Measurements from ENCODE around the gene TMEM213.

The TMEM213 gene

GRCh38 chr7:138838166-138838565 is 40.4 kb downstream of the TMEM213 start:
- Histone ChIP-seq H3K9me3 (replicated peaks; ENCODE audit: insufficient read depth, low read length) (no peaks in the 10 kb centered on the region), H3K9me2 (replicated peaks; ENCODE audit: insufficient read depth, low read length) (no peaks in the 10 kb centered on the region), H3F3A (ENCODE audit: insufficient read depth, low read length) (no peaks in the 10 kb centered on the region), H3K9ac (ENCODE audit: low read length) (no peak overlapping the region), H3K4me1 (ENCODE audit: low read length) (no peaks in the 10 kb centered on the region), H3K4me2 (ENCODE audit: low read depth, low read length) (no peak overlapping the region), H3K36me3 (replicated peaks; ENCODE audit: insufficient read depth, low read length) (no peaks in the 10 kb centered on the region), H3K79me2 (ENCODE audit: low read length) (no peaks in the 10 kb centered on the region), H2AFZ (ENCODE audit: low read length) (no peak overlapping the region), H4K20me1 (ENCODE audit: insufficient read depth, low read length) (no peaks in the 10 kb centered on the region), H3K27ac (ENCODE audit: low read length) (no peak overlapping the region), H3K4me3 (ENCODE audit: low read length) (no peak overlapping the region), H3K27me3 (replicated peaks; ENCODE audit: insufficient read depth, low read length) (no peaks in the 10 kb centered on the region)
- DNase-seq = no peak
- TF ChIP-seq EZH2phosphoT487 (IDR thresholded peaks at IDR 0.05; ENCODE audit: low read length) = no peak
- TF ChIP-seq EZH2 (optimal IDR thresholded peaks at IDR 0.05; ENCODE audit: low read depth, low read length) = no peak
- TF ChIP-seq, protein P1, sequence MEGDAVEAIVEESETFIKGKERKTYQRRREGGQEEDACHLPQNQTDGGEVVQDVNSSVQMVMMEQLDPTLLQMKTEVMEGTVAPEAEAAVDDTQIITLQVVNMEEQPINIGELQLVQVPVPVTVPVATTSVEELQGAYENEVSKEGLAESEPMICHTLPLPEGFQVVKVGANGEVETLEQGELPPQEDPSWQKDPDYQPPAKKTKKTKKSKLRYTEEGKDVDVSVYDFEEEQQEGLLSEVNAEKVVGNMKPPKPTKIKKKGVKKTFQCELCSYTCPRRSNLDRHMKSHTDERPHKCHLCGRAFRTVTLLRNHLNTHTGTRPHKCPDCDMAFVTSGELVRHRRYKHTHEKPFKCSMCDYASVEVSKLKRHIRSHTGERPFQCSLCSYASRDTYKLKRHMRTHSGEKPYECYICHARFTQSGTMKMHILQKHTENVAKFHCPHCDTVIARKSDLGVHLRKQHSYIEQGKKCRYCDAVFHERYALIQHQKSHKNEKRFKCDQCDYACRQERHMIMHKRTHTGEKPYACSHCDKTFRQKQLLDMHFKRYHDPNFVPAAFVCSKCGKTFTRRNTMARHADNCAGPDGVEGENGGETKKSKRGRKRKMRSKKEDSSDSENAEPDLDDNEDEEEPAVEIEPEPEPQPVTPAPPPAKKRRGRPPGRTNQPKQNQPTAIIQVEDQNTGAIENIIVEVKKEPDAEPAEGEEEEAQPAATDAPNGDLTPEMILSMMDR (IDR thresholded peaks at IDR 0.05; ENCODE audit: low read length) = no peak

DNA sequence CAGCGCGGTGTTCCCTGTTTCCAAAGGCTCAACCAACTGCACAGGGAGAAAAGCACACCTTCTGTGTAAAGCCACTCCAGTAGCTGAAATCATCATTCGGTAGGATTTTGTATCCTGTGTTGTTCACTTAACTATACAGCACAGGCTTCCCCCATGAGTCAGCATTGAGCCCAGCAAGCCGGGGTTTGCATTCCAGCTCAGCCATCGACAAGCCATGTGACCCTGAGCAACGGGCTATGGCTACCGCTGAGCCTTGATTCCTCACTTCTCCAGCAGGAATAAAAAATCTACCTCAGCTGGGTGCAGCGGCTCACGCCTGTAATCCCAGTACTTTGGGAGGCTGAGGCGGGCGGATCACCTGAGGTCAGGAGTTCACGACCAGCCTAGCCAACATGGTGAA is 44.3 kb downstream of the TMEM213 start:
- Histone ChIP-seq H3K9me2 (replicated peaks; ENCODE audit: insufficient read depth, low read length) (no peaks in the 10 kb centered on the region), H3K4me2 (ENCODE audit: low read depth, low read length) (no peak overlapping the region), H3F3A (ENCODE audit: insufficient read depth, low read length) (no peaks in the 10 kb centered on the region), H3K4me1 (ENCODE audit: low read length) (no peaks in the 10 kb centered on the region), H3K36me3 (replicated peaks; ENCODE audit: insufficient read depth, low read length) (no peaks in the 10 kb centered on the region), H3K27me3 (replicated peaks; ENCODE audit: insufficient read depth, low read length) (no peaks in the 10 kb centered on the region), H3K27ac (ENCODE audit: low read length) (no peak overlapping the region), H3K4me3 (ENCODE audit: low read length) (no peak overlapping the region), H4K20me1 (ENCODE audit: insufficient read depth, low read length) (no peaks in the 10 kb centered on the region), H3K9ac (ENCODE audit: low read length) (no peak overlapping the region), H3K9me3 (replicated peaks; ENCODE audit: insufficient read depth, low read length) (no peaks in the 10 kb centered on the region), H3K79me2 (ENCODE audit: low read length) (no peaks in the 10 kb centered on the region), H2AFZ (ENCODE audit: low read length) (no peak overlapping the region)
- TF ChIP-seq, protein P1 (IDR thresholded peaks at IDR 0.05; ENCODE audit: low read length) = no peak
- TF ChIP-seq EZH2 (optimal IDR thresholded peaks at IDR 0.05; ENCODE audit: low read depth, low read length) = no peak
- TF ChIP-seq EZH2phosphoT487 (IDR thresholded peaks at IDR 0.05; ENCODE audit: low read length) = no peak
- no peak for DNase-seq

- Histone ChIP-seq H4K20me1 (ENCODE audit: insufficient read depth, low read length) (no peaks in the 10 kb centered on the region), H3K79me2 (ENCODE audit: low read length) (no peaks in the 10 kb centered on the region), H3K4me1 (ENCODE audit: low read length) (no peaks in the 10 kb centered on the region), H3K27me3 (replicated peaks; ENCODE audit: insufficient read depth, low read length) (no peaks in the 10 kb centered on the region), H3K27ac (ENCODE audit: low read length) (no peak overlapping the region), H3K9me3 (replicated peaks; ENCODE audit: insufficient read depth, low read length) (no peaks in the 10 kb centered on the region), H3K9me2 (replicated peaks; ENCODE audit: insufficient read depth, low read length) (no peaks in the 10 kb centered on the region), H2AFZ (ENCODE audit: low read length) (no peak overlapping the region), H3K36me3 (replicated peaks; ENCODE audit: insufficient read depth, low read length) (no peaks in the 10 kb centered on the region), H3F3A (ENCODE audit: insufficient read depth, low read length) (no peaks in the 10 kb centered on the region), H3K4me2 (ENCODE audit: low read depth, low read length) (no peak overlapping the region), H3K9ac (ENCODE audit: low read length) (no peak overlapping the region), H3K4me3 (ENCODE audit: low read length) (no peak overlapping the region)
- no peak for DNase-seq
- TF ChIP-seq EZH2 (optimal IDR thresholded peaks at IDR 0.05; ENCODE audit: low read depth, low read length) (no peak), EZH2phosphoT487 (IDR thresholded peaks at IDR 0.05; ENCODE audit: low read length) (no peak)
- TF ChIP-seq, protein P1 (IDR thresholded peaks at IDR 0.05; ENCODE audit: low read length) = no peak
These were observed 46.1 kb downstream of the TMEM213 start for GRCh38 chr7:138843632-138844580.
